ENCODE measurements around the gene RETSAT.
A peak's percentile ranks its signal among the peaks of the same experiment; 100 is the strongest.
"Not testable (repeated sequence)": the region's sequence is repeated elsewhere in the genome, so short reads cannot be mapped to it uniquely, and the experiment has no call there.

Gene RETSAT

DNA sequence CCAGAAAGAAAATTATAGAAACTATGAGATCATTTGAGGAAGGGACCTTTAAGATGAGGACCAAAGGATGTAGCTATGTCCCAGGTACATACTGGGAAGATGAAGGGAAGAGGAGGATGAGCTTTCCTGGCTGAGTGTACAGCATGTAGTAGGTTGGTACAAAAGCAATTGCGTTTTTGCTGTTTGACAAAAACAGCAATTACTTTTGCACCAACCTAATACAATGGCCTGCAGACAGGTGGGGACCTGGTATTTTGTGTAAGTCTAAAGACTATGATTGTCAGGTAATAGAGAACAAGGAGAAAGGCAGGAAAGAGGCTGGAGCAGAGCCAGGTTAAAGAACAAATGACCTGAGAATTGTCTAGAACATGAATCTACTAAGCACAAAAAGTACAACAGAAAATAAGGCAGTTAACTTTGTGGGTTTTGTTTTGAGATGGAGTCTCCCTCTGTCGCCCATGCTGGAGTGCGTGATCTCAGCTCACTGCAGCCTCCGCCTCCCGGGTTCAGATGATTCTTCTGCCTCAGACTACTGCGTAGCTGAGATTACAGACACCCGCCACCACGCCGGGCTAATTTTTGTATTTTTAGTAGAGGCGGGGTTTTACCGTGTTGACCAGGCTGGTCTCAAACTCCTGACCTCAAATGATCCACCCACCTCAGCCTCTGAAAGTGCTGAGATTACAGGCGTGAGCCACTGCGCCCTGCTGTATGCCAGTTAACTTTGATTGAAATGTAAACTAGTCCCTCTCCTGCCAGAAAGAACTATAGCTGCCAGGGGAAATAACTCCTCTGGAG is 23.3 kb downstream of the RETSAT start:
- DNase-seq (ENCODE audit: low spot score): no peak

DNA sequence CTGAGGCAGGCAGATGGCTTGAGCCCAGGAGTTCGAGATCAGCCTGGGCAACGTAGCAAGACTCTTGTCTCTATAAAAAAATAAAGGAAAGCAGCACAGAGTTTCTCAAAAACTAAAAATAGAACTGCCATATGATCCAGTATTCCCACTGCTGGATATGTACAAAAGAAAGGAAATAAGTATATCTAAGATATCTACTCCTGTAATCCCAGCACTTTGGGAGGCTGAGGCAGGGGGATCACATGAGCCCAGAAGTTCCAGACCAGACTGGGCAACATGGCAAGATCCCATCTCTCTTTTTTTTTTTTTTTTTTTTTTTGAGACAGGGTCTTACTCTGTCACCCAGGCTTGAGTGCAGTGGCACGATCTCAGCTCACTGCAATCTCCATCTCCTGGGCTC is 24.6 kb downstream of the RETSAT start:
- DNase-seq (ENCODE audit: low spot score): not testable (repeated sequence)

DNA sequence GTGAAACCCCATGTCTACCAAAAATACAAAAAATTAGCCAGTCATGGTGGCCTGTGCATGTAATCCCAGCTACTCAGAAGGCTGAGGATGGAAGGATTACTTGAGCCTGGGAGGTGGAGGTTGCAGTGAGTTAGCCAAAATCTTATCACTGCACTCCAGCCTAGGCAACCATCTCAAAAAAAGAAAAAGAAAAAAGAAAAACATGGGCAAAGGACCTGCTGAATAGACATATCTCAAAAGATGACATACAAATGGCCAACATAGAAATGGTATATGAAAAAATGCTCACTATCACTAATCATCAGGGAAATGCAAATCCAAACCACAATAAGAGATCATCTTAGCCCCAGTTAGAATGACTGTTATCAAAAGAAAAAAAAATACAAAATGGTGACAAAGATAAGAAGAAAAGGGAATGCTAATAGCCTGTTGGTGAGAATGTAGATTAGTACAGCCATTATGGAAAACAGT is 25.1 kb downstream of the RETSAT start:
- no peak for DNase-seq (ENCODE audit: low spot score)

DNA sequence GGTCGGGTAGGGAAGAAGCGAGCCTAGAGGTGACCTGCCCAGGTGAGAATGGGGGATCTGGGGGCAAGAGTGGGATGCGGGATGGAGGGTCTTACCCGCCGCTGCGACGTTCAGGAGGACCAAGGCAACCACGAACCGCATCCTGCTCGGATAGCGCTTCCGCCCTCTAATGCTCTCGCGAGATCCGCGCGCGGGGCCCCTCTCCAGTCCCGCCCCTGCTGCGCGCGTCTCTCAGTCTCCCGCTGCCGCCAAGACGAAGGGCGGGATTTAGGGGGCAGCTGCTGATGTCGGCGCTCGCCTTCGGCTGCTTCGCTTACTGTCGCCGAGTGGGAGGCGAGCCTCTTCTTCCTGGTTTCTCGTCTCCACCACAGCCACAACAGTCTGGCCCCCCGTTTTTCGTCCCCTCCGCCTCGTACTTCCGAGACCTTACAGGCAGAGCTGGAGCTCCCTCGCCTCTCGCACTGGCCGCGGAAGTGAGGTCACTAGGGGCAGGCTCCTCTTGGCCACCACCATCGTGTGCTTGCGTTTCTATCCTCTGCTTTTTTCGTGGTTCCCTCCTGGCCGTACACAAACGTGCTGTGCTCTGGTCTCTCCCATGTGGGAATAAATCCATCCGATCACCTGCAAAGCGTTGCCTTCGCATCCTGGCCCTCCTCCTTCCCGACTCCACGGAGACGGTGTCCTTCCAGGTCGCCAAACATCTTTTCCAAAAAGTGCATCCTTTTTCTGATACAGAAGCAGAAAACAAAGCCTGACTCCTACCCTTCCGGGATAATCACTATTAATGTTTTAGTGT is 26.3 kb downstream of the RETSAT start, which contains the start of gene TGOLN2:
Gene TGOLN2 (minus strand): TSS at position 168 of the 796 bp plus-strand sequence. CDS start 27 bp downstream, at position 141.
- DNase-seq (ENCODE audit: low spot score): peak; percentile 96

DNA sequence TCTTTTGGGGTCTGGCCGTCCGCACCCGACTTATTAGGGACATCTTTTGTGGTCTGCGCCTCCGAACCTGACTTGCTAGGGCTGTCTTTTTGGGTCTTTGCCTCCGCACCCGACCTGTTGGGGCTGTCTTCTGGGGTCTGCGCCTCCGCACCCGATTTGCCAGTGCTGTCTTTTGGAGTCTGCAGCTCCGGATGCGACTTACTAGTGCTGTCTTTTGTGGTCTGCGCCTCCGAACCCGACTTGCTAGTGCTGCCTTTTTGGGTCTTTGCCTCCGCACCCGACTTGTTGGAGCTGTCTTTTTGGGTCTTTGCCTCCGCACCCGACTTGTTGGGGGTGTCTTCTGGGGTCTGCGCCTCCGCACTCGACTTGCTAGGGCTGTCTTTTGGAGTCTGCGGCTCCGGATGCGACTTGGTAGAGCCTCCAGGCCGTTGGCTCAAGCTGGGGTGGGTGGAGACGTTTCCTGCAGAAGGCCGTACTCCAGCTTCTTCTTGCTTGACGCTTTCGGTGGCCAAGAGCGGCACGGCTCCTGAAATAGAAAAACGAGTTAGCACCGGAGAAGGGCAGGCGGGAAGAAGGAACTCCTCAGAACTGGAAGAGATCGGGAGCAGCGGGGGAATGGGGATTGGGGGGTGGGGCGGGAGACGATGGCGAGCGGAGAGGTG is 27.0 kb downstream of the RETSAT start:
- DNase-seq (ENCODE audit: low spot score): peak; percentile 60

DNA sequence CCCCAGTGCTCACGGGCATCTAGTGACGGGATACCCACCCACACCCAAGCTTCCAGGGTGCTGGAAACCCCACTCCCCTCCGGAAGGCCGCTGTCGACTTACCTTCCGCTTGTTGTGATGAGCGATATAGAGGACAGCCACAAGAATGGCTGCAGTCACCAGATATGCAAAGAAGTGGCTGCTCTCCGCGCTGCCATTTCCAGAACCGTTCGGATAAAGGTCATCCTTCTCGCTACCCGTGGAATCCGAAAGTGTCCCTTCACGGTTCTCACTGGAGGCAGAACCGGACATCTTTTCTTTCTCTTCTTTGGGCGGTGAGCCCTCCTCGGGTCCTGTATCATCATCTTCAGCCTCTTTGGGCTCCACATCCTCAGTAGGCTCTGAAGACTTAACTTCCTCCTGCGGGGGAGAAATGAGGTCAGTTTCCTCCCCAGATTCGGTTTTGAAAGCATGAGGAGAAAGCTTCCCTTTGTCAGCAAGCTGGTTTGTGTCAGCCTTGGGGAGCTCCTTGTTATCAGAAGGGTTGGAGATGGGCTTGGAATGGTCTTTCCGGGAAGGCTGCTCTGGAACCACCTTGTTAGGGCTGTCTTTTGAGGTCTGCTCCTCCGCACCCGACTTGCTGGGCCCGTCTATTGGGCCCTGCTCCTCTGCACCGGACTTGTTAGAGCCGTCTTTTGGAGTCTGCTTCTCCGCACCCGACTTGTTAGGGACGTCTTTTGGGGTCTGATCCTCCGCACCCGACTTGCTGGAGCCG is 27.7 kb downstream of the RETSAT start:
- DNase-seq (ENCODE audit: low spot score): peak; percentile 55

DNA sequence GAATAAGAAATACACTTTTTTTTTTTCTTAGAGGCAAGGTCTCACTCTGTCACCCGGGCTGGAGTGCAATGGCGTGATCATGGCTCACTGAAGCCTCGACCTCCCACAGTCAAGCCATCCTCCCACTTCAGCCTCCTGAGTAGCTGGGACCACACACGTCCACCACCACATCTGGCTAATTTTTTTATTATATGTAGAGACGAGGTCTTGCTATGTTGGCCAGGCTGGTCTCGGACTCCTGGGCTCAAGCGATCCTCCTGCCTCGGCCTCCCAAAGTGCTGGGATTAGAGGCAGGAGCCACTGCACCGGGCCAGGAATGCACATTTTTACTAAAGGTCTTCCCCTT is 28.9 kb downstream of the RETSAT start:
- DNase-seq (ENCODE audit: low spot score): no peak

DNA sequence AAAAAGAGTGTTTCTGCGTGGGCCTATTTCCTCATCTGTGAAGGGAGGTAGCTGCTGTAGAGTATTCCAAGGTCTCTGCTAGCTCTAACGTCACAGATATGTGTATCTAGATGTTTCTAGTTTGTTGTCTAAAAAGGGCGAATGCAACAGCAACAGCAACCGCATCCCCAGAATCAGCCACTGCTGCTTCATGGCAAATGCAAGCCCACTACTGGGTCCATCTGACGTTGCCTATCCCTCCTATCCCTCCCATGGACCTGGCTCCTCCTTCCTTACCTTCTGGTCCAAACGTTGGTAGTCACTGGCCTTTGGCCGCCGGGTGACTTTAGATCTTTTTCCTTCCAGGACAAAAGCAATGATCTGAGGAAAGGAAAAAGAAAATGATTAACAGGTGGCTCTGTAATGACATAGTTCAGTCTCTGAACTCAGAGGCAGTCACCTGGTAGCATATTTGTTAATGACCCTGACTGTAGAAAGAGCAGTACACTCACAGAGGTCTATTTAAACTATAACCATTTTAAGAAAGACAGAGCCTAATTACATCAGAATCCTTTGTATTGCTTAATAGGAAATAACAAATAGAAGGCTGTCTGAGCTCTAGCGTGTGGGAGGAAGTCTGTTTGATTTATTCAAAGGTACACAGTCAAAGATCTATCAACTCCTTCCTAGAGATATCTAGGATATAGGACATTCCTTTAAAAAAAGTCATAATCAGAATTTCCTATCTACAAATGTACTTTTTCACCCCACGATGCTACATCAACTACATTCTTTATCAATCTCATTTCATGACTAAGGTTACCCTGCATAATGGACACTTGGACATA is 29.5 kb downstream of the RETSAT start:
- no peak for DNase-seq (ENCODE audit: low spot score)

DNA sequence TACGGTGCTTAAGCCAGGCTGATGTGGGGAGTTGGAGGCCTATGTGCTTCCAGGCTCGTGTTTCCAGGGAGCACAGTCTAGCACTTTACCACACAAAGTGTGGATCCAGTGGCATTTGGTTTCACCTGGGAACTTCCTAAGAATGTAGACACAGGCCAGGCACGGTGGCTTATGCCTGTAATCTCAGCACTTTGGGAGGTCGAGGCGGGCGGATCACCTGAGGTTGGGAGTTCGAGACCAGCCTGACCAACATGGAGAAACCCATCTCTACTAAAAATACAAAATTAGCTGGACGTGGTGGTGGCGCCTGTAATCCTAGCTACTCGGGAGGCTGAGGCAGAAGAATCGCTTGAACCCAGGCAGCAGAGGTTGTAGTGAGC is 30.4 kb downstream of the RETSAT start:
- DNase-seq (ENCODE audit: low spot score): not testable (repeated sequence)

DNA sequence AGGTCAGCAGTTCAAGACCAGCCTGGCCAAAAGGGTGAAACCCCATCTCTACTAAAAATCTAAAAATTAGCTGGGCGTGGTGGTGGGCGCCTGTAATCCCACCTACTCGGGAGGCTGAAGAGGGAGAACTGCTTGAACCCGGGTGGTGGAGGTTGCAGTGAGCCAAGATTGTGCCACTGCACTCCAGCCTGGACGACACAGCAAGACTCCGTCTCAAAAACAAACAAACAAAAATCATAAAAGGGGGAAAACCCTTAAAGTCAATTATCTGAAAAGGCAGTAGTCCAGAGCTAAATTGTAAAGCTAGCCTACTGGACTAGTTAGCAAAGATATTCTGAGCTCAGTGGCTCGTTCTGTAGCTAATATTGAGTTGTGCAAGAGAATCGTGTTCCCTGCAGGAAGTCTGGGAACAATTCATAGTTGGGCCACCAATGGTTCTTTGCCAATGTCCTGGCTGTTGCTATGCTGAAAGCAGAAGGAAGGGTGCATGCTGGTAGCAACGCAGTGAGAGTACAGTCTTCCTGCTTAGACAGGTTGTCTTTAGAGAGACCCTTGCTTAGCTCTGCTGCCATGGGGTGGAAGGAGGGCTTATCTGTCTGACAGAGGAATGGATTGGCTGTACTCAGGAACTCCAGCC is 30.9 kb downstream of the RETSAT start:
- DNase-seq (ENCODE audit: low spot score): no peak

DNA sequence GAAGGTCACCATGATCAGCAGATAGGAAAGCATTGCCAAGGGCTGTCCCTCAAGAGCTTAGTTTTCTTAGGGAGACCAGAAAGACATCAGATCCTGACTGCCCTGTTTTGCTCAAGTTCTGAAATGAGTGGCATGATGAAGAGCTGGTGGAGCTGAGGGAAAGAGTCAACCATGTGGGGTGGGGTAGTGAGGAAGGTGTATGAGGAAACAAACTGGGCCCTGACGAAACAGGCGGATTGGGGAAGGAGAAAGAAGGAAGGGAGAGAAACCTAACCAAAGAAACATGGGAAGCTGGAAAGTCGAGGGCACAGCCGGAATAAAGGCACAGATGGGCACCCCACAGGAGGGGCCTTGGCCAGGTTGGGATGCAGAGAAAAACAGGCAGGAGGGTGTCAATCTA is 34.5 kb downstream of the RETSAT start:
- no peak for DNase-seq (ENCODE audit: low spot score)

DNA sequence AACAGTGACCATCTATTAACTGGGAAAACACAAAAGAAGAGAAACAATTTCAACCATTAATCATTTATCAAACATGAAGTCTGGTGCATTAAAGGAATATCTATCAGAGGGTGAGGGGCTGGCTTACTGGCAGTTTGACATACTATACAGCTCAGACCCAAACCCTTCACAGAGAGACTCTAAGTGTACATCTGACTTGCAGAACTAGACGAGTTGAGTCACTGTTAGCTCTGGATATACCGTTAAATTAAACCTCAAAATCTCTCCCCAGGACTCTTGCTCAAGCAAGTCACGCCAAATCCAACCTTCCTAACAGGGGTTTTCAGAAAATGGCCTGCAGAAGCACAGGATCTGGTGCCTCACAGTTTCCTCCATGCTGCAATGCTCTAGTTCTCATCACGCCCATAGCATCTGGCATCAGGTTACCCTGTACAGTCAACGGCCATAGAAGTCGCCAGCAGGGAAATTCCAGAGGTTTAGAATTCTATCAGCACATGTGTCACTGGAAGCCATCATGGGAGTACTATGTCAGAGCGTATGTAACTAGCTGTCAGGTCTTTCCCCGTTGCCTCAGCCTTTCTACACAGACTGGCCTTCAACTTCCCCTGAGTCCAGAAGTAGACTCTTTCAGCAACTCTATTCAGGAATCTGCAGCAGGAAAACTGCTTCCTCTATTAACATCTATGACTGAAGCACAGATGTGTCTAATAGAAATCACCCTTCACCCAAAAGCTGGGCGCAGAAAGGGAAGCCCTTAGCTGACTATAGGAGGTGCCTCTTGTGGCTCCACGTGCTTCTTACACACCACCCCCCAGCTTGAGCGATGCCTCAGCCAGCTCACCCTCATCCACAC is 35.9 kb downstream of the RETSAT start:
- DNase-seq (ENCODE audit: low spot score): no peak

DNA sequence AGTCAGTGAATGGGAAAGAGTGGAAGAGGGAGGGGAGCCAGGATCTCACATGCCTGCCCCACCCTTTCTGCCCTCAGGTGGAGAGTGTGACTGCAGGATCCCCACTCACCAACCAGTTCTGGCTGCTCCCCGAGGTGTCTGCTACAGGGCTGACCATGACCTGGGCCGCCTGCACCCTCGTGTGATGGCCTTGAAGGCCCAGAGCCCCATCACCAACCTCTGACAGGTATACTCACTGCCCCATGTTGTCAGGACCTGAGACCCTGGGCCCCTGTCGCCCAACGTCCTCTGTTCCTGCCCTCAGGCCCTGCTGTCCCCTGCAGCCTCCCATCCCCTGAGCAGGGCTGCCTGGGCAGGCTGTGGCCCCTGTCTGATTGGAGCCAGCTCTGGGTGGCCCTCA is 38.4 kb downstream of the RETSAT start:
- DNase-seq (ENCODE audit: low spot score): not testable (repeated sequence)

DNA sequence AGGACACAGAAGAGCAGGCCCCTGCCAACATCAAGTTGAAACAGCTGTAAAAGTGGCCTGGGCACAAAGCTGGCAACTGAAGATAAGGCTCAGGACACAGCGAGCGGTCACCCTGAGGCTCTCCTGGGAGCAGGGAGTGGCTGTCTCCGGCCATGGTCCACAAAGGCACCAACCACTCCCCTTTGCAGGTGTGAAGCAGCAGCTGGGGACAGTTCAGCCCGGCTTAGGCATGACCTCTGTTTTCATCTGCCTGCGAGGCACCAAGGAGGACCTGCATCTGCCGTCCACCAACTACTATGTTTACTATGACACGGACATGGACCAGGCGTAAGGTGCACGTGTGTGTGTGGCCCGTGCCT is 39.5 kb downstream of the RETSAT start:
- DNase-seq (ENCODE audit: low spot score): no peak

DNA sequence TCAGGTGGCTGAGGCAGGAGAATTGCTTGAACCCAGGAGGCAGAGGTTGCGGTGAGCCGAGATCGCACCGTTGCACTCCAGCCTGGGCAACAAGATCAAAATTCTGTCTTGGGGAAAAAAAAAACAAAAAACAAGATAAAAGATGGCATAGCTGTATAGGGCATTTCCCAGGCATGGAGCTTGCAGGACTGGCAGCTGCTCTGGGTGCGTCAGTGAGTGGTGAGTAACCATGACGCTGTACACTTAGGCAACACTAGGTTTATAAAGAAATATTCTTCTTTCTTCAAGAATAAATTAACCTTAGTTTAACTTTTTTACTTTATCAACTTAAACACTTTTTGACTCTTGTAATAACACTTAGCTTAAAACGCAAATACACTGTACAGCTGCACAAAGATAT is 41.9 kb downstream of the RETSAT start:
- no peak for DNase-seq (ENCODE audit: low spot score)

DNA sequence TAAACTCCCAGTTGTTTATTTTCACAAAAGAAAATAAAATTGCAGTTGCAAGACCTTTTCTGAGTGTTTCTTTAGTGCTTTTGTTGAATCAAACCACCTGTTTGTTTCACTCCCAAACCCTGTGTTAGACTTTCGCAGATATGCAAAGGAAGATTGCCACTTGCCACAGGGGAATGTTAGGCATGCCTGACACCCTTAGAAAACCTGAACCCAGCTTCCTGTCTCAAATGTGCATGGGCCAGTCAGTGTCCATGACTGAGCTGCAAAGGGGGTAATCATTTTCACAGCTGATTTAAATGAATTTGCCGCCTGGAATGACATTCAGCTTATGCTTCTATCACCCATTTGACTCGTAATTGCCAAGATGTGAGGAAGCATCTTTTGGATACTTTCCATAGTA is 44.0 kb downstream of the RETSAT start:
- DNase-seq (ENCODE audit: low spot score): no peak

DNA sequence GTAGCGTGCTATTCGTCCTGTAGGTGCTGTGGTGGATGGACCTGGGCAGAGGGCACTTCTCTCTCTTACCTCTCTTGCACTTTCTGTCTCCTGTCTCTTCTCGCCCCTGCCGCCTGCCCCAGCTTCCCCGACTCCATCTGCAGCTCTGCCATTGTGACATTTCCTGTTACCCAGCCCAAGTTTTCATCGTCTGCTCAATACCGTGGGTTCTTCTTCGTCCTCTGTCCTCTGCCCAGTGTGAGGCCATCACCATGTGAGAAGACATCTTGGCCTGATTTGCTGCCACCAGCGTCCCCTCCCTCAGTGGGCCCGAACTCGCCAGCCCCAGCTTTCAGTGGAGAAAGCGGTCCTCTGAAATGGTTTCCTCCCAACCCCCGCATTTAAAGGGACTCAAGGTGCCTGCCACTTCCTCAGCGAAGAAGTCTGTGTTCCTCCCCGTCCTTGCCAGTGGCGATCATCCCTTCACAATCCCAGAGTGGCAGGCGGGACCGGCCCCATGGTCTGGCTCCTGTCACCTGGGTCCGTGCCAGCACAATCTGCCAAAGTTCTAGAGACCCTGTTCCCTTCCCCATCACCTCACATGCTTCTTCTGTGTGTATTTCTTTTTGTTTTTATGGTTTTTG is 44.5 kb downstream of the RETSAT start:
- no peak for DNase-seq (ENCODE audit: low spot score)

DNA sequence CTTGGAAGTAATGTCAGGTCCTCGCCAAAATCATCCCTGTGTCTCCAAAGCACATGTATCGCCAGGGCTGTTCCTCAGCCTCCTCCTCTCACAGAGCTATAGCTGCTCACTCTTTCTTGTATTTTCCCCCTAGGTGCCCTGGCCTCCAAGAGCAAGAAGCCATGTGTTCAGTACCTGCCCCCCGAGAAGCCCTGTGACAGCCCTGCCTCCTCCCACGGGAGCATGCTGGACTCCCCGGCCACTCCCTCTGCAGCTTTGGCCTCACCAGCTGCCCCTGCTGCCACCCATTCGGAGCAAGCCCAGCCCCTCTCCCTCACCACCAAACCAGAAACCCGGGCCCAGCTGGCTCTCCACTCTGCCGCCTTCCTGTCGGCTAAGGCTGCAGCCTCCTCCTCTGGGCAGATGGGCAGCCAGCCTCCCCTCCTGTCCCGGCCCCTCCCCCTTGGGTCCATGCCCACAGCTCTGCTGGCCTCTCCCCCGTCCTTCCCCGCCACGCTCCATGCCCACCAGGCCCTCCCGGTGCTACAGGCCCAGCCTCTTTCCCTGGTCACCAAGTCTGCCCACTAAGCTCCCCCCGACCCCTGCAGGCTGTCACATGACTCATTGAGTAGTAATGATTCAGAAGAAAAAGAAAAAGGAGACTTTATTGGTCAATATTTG is 45.3 kb downstream of the RETSAT start:
- DNase-seq (ENCODE audit: low spot score): no peak

DNA sequence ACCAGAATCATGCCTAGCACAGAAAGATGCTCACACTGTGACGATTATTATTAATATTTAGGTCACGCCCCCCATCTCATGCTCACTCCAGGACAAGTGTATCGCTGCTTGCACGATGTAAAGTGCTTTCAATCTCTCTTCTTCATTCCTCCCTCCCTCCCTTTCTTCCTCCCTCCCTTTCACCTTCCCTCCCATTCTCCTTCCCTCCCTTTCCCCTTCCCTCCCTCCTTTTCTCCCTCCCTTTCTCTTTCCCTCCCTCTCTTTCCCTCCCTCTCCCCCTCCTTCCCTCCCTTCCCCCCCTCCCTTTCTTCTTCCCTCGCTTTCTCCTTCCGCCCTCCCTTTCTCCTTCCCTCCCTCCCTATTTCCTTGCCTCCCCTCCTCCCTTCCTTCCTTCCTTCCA is 46.1 kb downstream of the RETSAT start:
- DNase-seq (ENCODE audit: low spot score): no peak

Measured in germinal center (tissue), 1 donor.